K562 (cell line): ENCODE results near the gene BTBD18. TPM values are rescaled to one million over a fixed set of nuclear protein-coding genes. Genes with fewer than 3 reads are reported as not detected.
A peak's percentile ranks its signal among the peaks of the same experiment; 100 is the strongest.

Source experiments
- BRD9 ChIP-seq: fragments of 450-650 bp; IDR thresholded peaks from 2 replicates; pipeline ENCODE4 v1.6.1; 2018; ENCODE audit warnings: low read depth; ENCODE audit not compliant: partially characterized antibody
- FOSL1 ChIP-seq: fragments of 200-800 bp; sonication (Bioruptor generic); conservative IDR thresholded peaks from 2 replicates; pipeline ENCODE4 v1.6.1; 2016; ENCODE audit warnings: missing genetic modification characterization, missing compliant biosample characterization
- FUS ChIP-seq: fragments of 200-400 bp; formaldehyde crosslinking; optimal IDR thresholded peaks from 2 replicates; pipeline ENCODE3; 2017; ENCODE audit warnings: low read depth, low read length
- MAFK ChIP-seq: IDR thresholded peaks from 2 replicates; pipeline ENCODE4 v1.6.1; 2011; ENCODE audit warnings: low read length, improper control_type of control experiment
- RBM14 ChIP-seq: fragments of 200-400 bp; formaldehyde crosslinking; IDR thresholded peaks from 2 replicates; pipeline ENCODE4 v1.6.1; 2018; ENCODE audit warnings: low read depth, mild to moderate bottlenecking, low read length, moderate library complexity, borderline replicate concordance; ENCODE audit not compliant: insufficient read depth
- SMC3 ChIP-seq: conservative IDR thresholded peaks from 2 replicates; pipeline ENCODE4 v1.6.1; 2011; ENCODE audit warnings: low read depth, low read length, improper control_type of control experiment; ENCODE audit not compliant: insufficient read depth
- ZNF586 ChIP-seq: fragments of 450-650 bp; formaldehyde crosslinking; conservative IDR thresholded peaks from 2 replicates; pipeline ENCODE4 v1.4.0; 2020; ENCODE audit warnings: mild to moderate bottlenecking, moderate library complexity
- ZNF695 ChIP-seq: fragments of 450-650 bp; formaldehyde crosslinking; IDR thresholded peaks from 2 replicates; pipeline ENCODE4 v1.4.0; 2020; ENCODE audit warnings: mild to moderate bottlenecking, moderate library complexity
- polyA plus RNA-seq, 8 experiments: library from polyadenylated mRNA; depleted of rRNA in 4 of 8; stranded (reverse) in 5 of 8; unstranded in 3 of 8; fragments of >200 nt; fragmentation: Nextera tagmentation in 2 of 8; fragmentation: Illumina TruSeq in 1 of 8; extraction: Ambion mirVana in 2 of 8; extraction: Trizol in 1 of 8; gene quantifications; 2 replicates each; pipeline versions ENCODE4 v1.2.1 to v1.2.3, GENCODE V29; 2011 to 2014; ENCODE audit warnings: inconsistent platforms in 1 of 8, missing spikeins in 1 of 8
- total RNA-seq, 7 experiments: library from RNA; depleted of rRNA in 6 of 7; stranded (reverse); fragments of >200 nt in 6 of 7; fragmentation: Illumina TruSeq in 2 of 7; extraction: Trizol in 2 of 7; gene quantifications; 2 replicates each; pipeline versions ENCODE4 v1.2.1 to v1.2.3, GENCODE V29; 2011 to 2021; ENCODE audit warnings: low replicate concordance in 1 of 7
- TF ChIP-seq, protein P1 (sequence below), 2 experiments: fragments of 450-650 bp; IDR thresholded peaks; 2 replicates each; pipeline ENCODE4 v1.6.1; 2016; ENCODE audit warnings: mild to moderate bottlenecking in 2 of 2, borderline replicate concordance in 1 of 2, low read depth in 1 of 2, moderate library complexity in 1 of 2
- TF ChIP-seq, protein P2 (sequence below): fragments of 450-650 bp; IDR thresholded peaks from 2 replicates; pipeline ENCODE4 v1.6.1; 2014; ENCODE audit warnings: low read depth, mild to moderate bottlenecking, moderate library complexity, borderline replicate concordance
- TF ChIP-seq, protein P3 (sequence below), 2 experiments: fragments of 450-650 bp; IDR thresholded peaks; 2 replicates each; pipeline ENCODE4 v1.6.1; 2016
- TF ChIP-seq, protein P4 (sequence below): fragments of 250-450 bp; sonication (Bioruptor Pico); IDR thresholded peaks from 2 replicates; pipeline ENCODE4 v1.8.0; 2022; ENCODE audit warnings: moderate library complexity, mild to moderate bottlenecking, inconsistent platforms

The BTBD18 gene
- total and polyA plus RNA-seq, 9 of the 15 experiments (the other 6 are each of a cell fraction or from before 2014, with no cell fraction given), result 0.06 TPM; not detected in 8

DNA sequence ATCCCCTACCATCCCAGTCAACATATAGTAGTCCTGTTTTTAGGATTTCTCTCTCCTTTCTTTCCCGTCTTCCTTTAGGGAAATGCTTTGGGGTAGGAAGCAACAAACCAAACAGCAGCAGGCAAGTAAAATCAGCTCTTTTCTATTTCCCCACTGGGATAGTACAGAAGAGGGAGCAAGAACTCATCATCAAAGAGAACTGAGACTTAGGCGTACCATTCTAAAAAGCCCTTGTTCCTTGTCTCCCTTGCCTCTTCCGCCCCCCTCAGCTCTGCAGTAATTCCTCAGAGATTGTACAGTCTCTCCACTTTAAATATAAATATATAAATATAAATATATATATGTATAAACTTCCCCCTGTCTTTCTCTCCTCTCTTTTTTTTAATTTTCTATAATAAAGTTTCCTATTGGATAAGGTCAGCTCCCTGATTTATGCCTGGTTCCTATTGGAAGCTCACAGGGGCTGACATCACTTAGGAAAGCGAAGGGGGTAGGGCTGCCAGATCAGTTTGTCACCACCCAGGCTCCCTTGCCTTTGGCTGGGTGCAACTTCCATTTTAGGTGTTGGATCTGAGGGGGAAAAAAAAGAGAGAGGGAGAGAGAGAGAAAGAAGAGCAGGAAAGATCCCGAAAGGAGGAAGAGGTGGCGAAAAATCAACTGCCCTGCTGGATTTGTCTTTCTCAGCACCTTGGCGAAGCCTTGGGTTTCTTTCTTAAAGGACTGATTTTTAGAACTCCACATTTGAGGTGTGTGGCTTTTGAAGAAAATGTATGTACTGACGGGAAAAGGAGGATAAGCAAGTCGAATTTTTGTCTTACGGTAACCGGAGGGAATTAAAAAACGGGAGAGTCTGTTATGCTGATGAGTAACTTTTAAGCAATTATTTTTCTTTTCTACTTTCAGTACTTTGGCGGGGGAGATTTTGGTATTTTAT lies 9.9 kb upstream of the BTBD18 start, which contains the start of gene CTNND1 (continued):
- TF ChIP-seq, protein P1, sequence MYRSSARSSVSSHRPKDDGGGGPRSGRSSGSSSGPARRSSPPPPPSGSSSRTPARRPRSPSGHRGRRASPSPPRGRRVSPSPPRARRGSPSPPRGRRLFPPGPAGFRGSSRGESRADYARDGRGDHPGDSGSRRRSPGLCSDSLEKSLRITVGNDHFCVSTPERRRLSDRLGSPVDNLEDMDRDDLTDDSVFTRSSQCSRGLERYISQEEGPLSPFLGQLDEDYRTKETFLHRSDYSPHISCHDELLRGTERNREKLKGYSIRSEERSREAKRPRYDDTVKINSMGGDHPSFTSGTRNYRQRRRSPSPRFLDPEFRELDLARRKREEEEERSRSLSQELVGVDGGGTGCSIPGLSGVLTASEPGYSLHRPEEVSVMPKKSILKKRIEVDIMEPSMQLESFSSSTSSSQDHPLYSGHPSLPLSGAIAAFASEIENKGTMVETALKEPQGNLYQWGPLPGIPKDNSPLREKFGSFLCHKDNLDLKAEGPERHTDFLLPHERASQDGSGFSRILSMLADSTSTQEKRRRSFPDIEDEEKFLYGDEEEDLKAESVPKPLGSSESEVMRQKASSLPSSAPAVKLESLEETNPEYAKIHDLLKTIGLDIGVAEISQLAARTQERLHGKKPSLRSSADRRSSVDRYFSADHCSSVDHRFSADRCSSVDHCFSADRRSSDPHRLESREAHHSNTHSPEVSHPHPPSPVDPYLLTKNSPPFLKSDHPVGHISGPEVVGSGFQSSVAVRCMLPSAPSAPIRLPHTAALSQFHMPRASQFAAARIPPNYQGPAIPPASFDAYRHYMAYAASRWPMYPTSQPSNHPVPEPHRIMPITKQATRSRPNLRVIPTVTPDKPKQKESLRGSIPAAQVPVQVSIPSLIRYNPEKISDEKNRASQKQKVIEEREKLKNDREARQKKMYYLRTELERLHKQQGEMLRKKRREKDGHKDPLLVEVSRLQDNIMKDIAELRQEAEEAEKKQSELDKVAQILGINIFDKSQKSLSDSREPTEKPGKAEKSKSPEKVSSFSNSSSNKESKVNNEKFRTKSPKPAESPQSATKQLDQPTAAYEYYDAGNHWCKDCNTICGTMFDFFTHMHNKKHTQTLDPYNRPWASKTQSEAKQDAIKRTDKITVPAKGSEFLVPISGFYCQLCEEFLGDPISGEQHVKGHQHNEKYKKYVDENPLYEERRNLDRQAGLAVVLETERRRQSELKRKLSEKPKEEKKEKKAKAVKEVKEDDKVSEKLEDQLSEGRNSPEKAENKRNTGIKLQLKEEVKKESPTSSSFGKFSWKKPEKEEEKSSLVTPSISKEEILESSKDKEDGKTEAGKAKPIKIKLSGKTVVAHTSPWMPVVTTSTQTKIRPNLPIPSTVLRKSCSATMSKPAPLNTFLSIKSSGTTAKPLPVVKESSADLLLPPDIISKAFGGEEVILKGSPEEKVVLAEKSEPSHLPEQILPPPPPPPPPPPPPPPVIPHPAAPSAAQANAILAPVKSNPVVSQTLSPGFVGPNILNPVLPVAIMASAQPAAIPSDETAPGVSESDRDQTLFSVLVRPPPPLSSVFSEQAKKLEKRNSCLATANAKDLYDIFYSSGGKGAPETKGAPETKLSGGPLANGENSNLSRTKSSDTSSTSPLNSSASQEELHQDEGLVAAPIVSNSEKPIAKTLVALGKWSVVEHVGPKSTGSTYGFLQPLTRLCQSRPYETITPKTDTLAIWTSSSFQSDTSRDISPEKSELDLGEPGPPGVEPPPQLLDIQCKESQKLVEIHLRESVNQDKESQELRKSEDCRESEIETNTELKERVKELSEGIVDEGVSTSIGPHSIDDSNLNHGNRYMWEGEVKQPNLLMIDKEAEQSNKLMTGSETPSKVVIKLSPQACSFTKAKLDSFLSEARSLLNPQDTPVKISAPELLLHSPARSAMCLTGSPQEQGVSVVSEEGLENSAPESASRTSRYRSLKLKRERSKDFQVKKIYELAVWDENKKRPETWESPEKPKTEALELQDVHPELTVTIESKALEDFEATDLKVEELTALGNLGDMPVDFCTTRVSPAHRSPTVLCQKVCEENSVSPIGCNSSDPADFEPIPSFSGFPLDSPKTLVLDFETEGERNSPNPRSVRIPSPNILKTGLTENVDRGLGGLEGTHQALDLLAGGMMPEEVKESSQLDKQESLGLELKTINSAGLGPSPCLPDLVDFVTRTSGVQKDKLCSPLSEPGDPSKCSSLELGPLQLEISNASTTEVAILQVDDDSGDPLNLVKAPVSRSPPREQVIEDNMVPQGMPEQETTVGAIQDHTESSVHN (IDR thresholded peaks at IDR 0.05; ENCODE audit: borderline replicate concordance in 1 of 2, low read depth in 1 of 2), result peak in 1 of 2 experiments; percentile 54; a peak in 1 of 4 replicates
- TF ChIP-seq, protein P2, sequence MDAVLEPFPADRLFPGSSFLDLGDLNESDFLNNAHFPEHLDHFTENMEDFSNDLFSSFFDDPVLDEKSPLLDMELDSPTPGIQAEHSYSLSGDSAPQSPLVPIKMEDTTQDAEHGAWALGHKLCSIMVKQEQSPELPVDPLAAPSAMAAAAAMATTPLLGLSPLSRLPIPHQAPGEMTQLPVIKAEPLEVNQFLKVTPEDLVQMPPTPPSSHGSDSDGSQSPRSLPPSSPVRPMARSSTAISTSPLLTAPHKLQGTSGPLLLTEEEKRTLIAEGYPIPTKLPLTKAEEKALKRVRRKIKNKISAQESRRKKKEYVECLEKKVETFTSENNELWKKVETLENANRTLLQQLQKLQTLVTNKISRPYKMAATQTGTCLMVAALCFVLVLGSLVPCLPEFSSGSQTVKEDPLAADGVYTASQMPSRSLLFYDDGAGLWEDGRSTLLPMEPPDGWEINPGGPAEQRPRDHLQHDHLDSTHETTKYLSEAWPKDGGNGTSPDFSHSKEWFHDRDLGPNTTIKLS, result 0 out of 2 replicates have a peak, but pooled peaks have one; percentile 31
- no peak for TF ChIP-seq ZNF695 (CRISPR knock-in tag)
- TF ChIP-seq ZNF586 (CRISPR knock-in tag), result no peak
- TF ChIP-seq, protein P3, sequence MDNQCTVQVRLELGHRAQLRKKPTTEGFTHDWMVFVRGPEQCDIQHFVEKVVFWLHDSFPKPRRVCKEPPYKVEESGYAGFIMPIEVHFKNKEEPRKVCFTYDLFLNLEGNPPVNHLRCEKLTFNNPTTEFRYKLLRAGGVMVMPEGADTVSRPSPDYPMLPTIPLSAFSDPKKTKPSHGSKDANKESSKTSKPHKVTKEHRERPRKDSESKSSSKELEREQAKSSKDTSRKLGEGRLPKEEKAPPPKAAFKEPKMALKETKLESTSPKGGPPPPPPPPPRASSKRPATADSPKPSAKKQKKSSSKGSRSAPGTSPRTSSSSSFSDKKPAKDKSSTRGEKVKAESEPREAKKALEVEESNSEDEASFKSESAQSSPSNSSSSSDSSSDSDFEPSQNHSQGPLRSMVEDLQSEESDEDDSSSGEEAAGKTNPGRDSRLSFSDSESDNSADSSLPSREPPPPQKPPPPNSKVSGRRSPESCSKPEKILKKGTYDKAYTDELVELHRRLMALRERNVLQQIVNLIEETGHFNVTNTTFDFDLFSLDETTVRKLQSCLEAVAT (IDR thresholded peaks at IDR 0.05), result peak; percentile 92 to 93
- TF ChIP-seq BRD9, result peak; percentile 70
- TF ChIP-seq SMC3, result no peak
- TF ChIP-seq FOSL1 (tag), result peak; percentile 35
- no peak for TF ChIP-seq FUS
- TF ChIP-seq MAFK, result 0 out of 2 replicates have a peak, but pooled peaks have one; percentile 19
- TF ChIP-seq RBM14, result no peak
- TF ChIP-seq, protein P4, sequence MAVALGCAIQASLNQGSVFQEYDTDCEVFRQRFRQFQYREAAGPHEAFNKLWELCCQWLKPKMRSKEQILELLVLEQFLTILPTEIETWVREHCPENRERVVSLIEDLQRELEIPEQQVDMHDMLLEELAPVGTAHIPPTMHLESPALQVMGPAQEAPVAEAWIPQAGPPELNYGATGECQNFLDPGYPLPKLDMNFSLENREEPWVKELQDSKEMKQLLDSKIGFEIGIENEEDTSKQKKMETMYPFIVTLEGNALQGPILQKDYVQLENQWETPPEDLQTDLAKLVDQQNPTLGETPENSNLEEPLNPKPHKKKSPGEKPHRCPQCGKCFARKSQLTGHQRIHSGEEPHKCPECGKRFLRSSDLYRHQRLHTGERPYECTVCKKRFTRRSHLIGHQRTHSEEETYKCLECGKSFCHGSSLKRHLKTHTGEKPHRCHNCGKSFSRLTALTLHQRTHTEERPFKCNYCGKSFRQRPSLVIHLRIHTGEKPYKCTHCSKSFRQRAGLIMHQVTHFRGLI (CRISPR knock-in tag), result no peak
